HG03342 (cell line): ENCODE results near the gene MMP2.

ENCODE experiments used
- ATAC-seq: cut with Tn5 transposase; IDR thresholded peaks from one replicate; pipeline ENCODE4 v1.9.1; 2021; ENCODE audit warnings: mild to moderate bottlenecking, moderate library complexity; ENCODE audit not compliant: unreplicated experiment

Gene MMP2

DNA sequence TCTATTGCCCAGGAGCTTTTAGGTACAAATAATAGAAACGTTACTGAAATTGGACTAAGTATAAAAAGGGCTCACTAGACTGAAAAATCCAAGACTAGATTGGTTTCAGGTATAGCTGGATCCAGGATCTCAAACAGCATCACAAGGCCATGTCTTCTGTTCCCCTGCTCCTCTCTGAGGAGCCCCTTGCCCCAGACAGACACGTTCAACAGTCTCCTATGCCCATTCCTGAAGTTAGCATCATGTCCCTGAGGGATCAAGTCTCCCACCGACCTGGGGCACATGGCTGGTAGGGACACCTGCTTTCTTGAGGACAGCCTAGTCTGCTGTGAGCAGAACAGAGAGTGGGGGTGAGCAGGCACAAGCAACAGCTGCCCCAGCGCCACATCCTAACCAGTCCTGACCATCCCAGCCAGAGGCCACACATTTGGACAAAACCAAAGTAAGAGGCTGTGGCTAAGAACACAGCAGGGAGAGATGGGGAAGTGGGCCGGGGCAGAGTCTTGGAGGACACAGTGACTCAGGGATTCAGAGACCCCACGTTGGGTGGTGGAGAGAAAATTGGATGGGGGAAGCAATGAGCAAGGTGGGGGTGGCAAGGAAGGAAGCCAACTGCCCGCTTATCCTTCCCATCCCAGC lies 10.5 kb upstream of the MMP2 start:
- ATAC-seq, result no peak

DNA sequence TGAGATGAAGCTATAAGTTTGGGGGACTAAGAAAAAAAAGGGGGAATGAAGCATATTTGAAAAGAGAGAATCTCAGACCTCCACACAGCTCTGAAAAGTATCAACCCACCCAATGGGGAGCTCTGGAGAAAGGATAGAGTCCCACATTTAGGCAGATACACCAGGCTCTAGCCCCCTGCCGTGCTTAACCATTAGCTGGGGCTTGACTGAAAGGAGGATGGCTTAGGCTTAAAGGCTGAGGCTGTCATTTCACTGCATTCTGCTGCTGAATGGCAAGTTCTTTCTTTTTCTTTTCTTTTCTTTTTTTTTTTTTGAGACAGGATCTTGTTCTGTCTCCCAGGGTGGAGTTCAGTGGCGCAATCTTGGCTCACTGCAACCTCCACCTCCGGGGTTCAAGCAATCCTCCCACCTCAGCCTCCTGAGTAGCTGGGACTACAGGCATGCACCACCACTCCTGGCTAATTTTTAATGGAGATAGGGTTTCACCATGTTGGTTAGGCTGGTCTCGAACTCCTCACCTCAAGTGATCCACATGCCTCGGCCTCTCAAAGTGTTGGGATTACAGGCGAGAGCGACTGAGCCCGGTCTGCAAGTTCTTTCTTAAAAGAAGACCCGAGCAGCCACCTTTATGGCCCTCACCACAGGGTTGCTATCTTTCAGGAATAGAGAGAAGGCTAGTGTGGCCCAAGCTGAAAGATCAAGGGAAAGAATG lies 9.0 kb upstream of the MMP2 start:
- ATAC-seq, result no peak

DNA sequence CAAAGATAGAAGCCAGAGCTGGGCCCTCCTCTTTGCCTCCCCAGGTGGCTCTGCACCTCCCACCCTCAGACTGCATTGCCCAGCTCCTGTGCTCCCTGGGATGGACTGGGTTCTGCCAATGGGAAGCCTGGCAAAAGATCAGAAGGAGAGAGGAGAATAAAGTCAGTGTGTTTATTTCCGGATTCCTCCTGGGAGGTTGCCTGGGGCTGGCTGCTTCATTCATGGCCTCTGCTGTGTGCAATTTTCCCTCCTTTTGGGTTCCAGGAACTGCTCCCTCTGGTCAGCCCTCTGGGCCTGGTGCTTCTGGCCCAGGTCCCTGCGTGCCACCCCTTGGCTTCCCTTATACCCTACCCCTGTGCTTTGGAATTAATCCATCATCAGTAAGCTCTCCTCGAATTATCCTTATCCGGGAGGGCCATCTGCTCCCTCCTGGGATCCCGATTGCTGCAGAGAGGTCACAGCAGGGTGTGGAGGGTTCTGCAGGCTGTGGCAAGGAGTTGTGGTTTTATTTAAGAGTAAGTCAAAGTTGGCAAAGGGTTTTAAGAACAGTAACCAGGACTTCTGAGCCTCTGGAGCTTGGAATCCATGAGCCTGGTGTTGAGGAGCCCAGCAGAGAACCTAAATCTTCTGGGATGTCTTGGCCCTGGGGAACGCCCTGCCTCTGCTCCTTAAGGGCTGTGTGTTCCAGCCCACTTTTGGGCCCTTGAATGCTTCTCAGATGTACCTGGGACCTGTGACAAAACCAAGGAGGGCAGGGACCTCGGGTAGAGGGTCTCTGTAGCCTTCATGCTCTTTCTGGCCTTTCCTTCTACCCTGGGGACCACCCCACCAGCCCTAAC lies 8.2 kb upstream of the MMP2 start:
- ATAC-seq, result no peak

DNA sequence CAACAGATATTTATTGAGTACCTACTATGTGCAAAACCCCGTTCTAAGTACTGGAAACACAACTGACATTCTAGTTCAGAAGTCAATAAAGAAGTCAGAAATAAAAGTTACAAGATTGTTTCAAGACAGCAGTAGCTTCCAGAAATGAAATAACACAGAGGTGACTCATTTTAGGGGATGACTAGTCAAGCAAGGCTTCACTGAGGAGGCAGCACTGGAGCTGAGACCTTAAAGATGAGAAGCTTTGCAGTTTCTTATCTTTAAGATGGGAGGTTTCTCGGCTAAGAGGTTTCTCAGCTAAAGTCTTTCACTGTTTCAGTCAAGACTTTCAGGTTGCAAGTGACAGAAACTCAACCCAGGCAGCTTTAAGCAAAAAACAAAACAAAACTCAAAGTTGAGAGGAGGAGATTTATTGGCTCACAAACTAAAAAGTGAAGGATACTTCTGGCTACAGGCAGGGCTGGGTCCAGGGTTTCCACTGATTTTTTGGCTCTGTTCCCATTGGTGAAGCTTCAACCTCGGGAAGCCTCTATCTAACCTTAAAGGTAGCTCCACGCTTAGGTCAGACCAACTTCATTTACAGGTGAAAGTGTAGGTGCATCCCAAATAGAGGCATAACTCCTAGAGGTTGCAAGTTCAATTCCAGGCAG lies 7.4 kb upstream of the MMP2 start:
- peak; percentile 72 for ATAC-seq

DNA sequence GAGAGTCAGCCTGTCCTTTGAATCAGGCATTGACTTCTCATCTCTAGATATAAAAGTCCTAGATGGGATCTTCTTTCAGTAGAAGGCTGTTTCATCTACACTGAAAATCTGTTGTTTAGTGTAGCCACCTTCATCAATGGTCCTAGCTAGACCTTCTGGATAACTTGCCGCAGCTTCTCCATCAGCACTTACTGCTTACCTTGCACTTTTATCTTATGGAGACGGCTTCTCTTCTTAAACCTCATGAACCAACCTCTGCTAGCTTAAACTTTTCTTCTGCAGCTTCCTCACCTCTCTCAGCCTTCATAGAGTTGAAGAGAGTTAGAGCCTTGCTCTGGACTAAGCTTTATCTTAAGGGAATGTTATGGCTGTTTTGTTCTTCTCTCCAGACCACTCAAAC lies 5.4 kb upstream of the MMP2 start:
- no peak for ATAC-seq

DNA sequence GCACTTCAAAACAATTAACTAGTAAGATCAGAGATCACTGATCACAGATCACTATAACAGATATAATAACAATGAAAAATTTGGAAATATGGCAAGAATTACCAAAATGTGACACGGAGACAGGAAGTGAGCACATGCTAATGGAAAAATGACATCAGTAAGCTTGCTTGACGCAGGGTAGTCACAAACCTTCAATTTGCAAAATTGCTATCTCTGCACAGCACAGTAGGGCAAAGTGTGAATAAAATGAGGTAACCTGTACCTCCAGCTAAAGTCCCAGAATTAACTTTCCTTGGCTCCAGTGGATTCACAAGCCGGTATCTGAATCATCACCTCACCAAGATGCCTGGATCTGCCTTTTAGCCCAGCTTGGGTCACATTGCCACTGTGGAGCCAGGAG lies 4.2 kb upstream of the MMP2 start:
- ATAC-seq, result no peak

DNA sequence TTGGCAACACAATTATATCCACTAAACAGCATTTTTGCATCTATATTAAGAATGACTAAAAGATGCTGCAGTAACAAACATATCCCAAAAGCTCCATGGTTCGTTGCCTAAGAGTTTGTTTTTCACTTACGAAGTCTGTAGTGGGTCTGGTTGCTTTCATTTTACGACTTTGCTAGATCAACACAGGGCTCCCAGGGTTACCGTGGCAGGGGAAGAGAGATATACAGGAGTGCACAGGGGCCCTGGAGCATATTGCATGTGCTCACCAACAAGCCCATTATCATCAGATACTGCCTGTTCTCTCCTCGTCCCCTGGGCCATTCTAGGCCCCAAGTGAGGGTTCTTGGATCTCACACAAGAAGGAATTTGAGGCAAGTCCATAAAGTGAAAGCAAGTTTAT lies 3.1 kb upstream of the MMP2 start:
- no peak for ATAC-seq

DNA sequence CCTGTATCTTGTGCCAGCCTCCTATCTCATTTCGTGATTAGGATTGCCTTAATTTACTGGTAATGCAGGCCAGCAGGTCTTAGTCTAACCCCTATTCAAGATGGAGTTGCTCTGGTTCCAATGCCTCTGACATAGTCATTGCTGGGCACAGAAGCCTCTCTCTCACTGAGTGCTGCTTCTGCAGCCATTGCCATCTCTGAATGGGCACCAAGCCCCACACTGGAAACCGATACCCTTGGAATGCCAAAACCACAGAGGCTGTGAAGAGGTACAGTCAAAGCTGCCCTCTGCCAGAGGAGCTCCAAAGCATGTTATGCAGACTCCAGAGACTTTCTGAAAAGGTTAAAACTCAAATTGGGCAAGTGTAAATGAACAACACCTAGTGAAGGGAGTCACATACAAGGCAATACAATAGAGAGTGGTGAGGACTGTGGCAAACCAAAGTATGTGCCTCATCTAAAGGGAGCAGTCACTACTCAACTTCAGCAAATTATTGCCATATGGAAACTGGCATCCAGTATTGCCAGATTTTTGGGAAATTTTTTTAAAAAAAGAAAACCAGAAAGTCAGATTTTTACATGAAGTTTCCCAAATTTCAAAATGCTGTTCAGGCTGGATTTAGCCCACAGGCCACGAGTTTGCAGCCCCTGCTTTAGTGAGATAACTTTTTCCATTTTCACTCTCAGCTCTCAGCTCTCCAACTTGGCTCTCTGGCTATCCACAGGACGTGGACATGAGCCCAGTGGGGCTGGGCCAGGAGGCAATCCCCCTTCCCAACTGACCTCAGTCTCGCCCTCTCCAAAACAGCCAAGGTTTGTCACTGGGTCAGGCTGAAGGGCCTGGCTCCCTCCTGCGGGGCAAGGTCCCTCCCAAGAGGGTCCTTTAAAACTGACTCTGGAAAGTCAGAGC lies 2.1 kb upstream of the MMP2 start:
- no peak for ATAC-seq

DNA sequence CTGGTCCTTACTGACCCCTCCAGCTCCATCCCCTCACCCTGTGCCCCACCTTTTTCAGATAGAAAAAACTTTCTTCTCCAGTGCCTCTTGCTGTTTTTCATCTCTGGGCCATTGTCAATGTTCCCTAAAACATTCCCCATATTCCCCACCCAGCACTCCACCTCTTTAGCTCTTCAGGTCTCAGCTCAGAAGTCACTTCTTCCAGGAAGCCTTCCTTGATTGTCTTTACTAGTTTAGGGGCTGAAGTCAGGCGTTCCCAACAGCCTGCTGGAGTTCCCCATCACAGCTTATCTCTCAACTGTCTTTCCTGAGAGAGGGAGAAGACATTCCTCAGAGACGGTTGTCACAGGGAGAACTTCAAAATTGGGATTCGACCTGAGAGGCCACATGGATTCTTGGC lies 1.3 kb upstream of the MMP2 start:
- no peak for ATAC-seq

DNA sequence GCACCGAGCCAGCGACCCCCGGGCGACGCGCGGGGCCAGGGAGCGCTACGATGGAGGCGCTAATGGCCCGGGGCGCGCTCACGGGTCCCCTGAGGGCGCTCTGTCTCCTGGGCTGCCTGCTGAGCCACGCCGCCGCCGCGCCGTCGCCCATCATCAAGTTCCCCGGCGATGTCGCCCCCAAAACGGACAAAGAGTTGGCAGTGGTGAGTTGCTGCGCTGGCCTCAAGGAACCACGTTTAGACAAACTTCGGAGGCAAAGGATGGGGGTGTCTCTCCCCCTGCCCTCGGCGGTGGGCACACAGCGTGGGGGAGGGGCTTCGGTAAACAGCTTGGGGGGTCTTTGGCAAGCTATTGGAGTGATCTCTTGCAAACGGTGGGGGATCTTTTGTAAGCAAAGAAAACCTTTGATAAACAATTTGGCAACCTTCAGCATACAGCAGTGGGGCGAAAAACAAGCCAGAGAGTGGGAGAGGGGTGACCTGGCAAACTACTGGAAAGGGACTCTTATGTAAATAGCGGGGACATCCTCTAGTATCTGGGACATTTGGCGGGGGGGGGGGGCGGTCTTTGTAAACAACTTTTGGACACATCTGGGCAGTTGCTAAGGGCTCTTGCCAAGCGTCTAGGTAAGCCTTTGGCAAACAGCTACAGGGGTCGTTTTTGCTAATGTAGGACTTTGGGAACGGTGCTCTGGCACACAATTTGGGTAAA lies 587 bp downstream of the MMP2 start:
- ATAC-seq, result no peak

DNA sequence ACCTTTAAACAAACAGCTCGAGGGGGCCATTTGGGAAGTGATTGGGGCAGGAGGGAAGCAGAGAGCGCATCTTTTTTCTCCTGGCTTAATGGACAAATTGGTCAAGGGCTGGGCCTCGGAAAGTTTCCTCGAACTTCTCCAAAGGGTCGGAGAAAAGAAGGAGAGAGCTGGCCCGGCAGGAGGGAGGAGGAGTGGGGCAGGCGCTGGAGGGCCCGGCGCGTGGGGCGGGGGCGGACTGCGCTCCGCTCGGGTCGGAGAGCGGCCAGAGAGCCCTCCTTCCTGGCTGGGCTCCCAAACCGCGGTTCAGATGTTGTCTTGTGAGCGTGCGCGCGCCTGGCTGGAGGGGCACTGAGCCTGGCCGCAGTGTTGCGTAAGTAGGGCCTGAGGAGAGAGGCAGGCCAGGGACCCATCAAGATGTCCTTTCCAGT lies 1.2 kb downstream of the MMP2 start:
- ATAC-seq, result no peak

DNA sequence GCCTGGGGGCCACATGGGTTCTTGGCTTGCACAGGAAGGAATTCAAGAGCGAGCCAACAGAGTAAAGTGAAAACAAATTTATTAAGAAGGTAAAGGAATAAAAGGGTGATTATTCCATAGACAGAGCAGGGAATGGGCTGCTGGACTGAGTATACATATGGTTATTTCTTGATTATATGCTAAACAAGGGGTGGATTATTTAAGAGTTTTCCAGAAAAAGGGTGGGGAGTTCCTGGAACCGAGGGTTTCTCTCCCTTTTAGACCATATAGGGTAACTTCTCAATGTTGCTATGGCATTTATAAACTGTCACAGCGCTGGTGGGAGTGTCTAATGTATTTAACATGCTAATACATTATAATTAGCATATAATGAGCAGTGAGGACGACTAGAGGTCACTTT lies 2.0 kb downstream of the MMP2 start:
- ATAC-seq, result no peak

DNA sequence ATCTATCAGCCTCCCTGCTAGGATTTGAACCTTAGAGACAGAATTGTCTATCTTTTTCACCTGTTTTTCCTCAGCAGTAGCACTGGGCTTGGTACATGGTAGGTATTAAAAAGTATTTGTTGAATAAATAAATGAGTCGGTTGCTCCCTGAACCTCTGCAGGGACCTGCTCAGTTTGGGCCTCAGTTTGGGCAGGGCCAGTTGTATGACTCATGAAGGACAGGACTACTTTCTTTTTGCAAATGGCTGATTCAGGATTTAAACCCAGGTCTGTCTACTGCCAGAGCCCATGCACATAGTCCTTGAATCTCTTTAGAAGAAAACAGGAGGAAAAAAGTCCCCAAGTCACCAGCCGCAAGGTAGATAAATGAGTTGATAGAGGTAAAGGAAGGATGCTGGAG lies 3.1 kb downstream of the MMP2 start:
- ATAC-seq, result no peak

DNA sequence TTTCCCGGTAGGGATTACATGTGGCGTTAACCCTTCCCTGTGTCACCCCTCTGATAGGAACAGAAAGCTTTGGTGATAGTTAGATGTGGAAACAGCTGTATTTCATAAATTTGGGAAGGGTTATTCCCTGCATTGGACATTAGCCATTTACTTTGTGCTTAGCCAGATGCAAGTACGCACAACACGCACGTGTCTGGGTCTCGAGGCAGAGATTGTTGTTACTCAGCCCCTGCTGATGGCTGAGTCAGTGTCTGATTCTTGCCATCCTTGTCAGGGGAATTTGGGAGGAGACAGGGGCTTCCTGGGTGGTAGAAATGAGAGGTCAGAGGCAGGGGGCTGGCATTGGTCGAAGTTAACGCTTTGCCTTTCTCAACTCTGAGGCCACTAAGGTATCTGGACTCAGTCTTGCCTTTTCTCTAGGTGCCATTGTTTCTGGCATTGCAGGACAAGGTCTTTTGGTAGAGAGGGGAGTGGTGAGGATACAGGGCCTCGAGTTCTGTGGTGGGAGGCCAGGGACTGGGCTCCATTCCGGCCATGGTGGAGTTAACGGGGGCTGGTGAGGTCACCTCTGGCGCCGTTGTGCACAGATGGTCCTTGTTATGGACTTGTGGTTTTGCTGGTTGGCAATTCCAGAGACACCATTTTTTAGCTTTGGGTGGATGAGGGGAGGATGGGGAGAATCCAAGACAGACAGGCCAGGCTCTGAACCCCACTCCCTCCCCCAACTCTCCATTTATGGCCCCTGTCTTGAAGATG lies 8.2 kb downstream of the MMP2 start:
- no peak for ATAC-seq

DNA sequence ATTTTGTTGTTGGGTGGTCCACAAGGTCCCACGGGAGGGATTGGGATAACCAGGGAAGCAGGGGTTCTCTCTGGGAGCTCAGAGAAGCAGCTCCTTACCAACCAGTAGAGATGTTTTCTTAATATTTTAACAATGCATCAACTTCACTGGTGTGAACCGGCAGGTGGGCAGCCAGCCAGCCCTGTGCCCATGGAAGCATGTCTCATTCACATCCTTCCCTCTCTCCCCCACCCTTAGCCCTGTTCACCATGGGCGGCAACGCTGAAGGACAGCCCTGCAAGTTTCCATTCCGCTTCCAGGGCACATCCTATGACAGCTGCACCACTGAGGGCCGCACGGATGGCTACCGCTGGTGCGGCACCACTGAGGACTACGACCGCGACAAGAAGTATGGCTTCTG lies 9.3 kb downstream of the MMP2 start:
- ATAC-seq, result no peak

DNA sequence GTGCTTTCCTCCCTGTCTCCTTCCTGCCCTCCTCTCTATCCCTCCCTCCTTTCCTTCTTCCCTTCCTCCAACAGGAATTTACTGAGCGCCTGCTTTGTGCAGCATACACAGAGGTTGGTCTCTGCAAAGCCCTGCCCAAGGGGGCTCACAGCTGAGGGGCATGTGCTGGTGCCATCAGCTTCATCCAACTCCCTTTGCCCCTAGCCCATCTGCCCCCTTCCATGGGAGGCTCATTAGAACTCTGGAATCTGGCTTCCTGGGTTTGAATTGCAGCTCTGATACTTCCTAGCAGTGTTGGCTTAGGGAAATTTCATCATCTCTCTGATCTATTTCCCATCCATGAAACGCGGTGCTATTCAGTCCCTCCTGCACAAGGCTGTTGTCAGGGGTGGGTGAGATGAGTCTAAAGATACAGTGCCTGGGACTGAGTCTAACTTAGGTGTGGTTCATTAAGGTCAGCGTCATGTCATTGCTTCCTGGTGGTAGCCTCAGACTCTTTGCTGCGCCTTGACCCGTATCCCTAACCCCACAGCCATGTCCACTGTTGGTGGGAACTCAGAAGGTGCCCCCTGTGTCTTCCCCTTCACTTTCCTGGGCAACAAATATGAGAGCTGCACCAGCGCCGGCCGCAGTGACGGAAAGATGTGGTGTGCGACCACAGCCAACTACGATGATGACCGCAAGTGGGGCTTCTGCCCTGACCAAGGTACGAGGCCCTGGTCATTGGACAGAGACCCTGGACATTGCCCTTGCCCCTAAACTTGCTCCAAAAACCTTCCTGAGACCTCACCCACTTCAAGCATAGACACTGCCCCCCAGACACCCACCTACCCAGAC lies 10.3 kb downstream of the MMP2 start:
- ATAC-seq, result no peak

DNA sequence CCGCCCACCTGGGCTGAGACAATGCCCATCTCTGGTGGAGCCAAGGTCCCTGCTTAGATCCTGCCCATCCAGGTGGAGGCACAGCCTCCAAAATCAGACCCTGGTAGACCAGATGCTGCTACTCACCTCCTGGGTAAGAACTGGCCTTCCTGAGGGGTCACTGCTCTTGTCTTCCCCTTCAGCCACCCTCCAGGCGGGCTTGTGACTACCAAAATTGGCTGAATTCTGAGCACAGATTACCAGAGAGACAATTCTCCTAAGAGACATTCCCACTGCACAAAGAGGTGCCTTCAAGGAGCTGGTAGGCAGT lies 10.9 kb downstream of the MMP2 start:
- no peak for ATAC-seq

DNA sequence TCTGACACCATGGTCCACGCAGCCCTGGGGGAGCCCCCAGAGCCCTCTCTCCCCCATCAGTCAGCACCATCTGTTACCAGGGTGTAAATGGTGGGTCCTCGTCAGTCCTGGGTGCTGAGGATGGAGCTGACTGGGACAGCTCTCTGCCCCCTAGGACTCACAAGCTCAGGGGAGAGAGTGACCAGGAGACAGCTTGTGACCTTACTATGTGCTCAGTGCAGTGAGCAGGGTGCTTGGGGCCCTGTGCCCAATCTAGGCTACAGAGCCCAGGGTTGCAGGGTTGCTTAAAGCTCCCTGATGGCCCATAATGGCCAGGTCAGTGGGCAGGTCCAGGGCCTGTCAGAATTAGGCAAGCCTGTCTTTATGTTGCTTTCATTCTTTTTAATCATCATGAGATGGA lies 11.3 kb downstream of the MMP2 start:
- no peak for ATAC-seq
